ENCODE results near the gene LTBP4. TPM values are rescaled to one million over a fixed set of nuclear protein-coding genes. Genes with fewer than 3 reads are reported as not detected.
"Not testable (repeated sequence)": the region's sequence is repeated elsewhere in the genome, so short reads cannot be mapped to it uniquely, and the experiment has no call there.

The LTBP4 gene
- total RNA-seq, 1 donor from 2014 or later: 75.1 TPM

DNA sequence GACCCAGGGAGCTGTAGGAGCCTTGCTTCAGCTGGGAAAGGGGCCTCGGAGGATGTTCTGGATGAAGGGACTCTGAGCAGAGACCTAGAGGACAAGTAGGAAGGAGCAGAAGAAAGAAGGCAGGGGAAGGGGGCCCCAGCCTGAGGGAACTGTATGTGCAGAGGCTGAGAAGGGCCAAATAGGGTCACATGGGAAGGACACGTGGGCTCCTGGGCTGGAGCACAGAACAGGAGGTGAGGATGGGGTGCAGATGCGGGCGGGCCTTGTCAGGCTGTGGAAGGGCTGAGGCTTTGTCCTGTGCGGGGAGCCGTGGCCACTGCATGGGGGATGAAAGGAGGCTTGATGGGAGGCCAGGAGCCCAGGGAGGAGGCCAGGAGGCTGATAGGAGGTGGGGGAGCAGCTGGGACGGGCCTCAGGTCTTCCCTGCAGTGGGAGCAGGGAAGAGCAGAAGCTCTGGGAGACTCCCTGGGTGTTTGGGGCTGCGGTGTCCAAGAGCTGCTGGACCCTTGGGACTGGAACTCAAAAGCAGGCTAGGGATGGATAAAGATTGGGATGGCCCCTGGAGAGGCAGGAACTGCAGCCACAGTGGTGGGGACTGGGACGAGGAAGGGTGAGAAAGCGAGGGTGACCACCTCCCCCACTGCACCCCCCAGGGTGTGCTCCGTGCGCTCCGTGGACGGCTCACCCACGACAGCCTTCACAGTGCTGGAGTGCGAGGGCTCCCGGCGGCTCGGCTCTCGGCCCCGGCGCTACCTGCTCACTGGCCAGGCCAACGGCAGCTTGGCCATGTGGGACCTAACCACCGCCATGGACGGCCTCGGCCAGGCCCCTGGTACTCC is 11.4 kb upstream of the LTBP4 start:
- DNase-seq (no peak), ATAC-seq (ENCODE audit: low read depth) (no peak)
- H3K4me3 Mint-ChIP-seq: no peak overlapping the region
- ChIA-PET CTCF (no interaction called here), POLR2A (no interaction called here)
- H3K4me1 Mint-ChIP-seq: peaks cover 2% of the 10 kb centered on the region
- TF ChIP-seq, protein P1, sequence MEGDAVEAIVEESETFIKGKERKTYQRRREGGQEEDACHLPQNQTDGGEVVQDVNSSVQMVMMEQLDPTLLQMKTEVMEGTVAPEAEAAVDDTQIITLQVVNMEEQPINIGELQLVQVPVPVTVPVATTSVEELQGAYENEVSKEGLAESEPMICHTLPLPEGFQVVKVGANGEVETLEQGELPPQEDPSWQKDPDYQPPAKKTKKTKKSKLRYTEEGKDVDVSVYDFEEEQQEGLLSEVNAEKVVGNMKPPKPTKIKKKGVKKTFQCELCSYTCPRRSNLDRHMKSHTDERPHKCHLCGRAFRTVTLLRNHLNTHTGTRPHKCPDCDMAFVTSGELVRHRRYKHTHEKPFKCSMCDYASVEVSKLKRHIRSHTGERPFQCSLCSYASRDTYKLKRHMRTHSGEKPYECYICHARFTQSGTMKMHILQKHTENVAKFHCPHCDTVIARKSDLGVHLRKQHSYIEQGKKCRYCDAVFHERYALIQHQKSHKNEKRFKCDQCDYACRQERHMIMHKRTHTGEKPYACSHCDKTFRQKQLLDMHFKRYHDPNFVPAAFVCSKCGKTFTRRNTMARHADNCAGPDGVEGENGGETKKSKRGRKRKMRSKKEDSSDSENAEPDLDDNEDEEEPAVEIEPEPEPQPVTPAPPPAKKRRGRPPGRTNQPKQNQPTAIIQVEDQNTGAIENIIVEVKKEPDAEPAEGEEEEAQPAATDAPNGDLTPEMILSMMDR (IDR thresholded peaks at IDR 0.05): no peak
- no peaks in the 10 kb centered on the region for H3K9me3 Mint-ChIP-seq
- intact Hi-C loops (cut with micrococcal nuclease): no loop called here
- H3K27me3 Mint-ChIP-seq: no peaks in the 10 kb centered on the region
- H3K36me3 Mint-ChIP-seq (ENCODE audit: low read depth): peaks cover 53% of the 10 kb centered on the region
- no peak overlapping the region for H3K27ac Mint-ChIP-seq

DNA sequence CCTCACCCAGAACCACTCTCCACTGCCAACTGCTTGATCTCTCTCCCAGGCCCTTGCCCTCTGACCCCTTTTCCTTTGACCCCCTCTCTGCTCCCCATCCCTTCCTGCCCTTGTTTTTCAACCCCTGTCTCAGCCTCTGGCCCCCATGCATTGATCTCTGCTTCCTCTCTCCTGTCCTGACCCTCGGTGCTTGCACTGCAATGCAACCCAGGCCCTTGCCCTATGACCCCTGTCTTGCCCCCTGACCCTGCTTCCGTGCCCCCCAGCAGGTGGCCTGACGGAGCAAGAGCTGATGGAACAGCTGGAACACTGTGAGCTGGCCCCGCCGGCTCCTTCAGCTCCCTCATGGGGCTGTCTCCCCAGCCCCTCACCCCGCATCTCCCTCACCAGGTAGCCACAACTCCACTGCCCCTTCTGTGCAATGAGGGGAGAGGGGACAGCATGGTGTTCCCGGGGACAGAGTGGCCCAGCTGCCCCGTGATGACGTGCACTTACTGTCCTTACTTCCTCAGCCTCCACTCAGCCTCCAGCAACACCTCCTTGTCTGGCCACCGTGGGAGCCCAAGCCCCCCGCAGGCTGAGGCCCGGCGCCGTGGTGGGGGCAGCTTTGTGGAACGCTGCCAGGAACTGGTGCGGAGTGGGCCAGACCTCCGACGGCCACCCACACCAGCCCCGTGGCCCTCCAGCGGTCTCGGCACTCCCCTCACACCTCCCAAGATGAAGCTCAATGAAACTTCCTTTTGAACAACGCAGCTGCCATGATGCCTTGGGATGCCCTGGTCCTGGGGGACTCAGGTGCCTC is 10.5 kb upstream of the LTBP4 start:
- peaks cover 2% of the 10 kb centered on the region for H3K4me1 Mint-ChIP-seq

DNA sequence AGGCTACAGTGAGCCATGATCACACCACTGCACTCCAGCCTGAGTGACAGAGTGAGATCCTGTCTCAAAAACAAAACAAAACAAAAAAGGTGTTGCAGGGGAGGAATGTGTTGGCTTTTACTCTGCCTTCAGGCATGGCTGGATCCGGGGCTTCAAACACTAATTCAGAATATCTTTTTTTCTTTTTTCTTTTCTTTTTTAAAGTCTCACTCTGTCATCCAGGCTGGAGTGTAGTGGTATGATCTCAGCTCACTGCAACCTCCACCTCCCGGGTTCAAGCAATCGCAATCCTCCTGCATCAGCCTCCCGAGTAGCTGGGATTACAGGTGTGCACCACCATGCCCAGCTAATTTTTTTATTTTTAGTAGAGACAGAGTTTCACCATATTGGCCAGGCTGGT is 9.4 kb upstream of the LTBP4 start:
- intact Hi-C loops (cut with micrococcal nuclease): not testable (repeated sequence)

More for the DNA sequence above, 10.5 kb upstream of the LTBP4 start:
- CTCF ChIA-PET: no interaction called here
- H3K36me3 Mint-ChIP-seq (ENCODE audit: low read depth): peaks cover 49% of the 10 kb centered on the region
- intact Hi-C loops (cut with micrococcal nuclease): no loop called here
- no peaks in the 10 kb centered on the region for H3K9me3 Mint-ChIP-seq
- no peak for DNase-seq
- ATAC-seq (ENCODE audit: low read depth): no peak
- TF ChIP-seq, protein P1 (IDR thresholded peaks at IDR 0.05): no peak
- H3K4me3 Mint-ChIP-seq: no peak overlapping the region
- no peaks in the 10 kb centered on the region for H3K27me3 Mint-ChIP-seq
- POLR2A ChIA-PET: interaction anchor here (0.9 kb wide), 1 partner anchor 20 kb away, joined by 4 read pairs; no protein-coding TSS in a partner anchor
- no peak overlapping the region for H3K27ac Mint-ChIP-seq

DNA sequence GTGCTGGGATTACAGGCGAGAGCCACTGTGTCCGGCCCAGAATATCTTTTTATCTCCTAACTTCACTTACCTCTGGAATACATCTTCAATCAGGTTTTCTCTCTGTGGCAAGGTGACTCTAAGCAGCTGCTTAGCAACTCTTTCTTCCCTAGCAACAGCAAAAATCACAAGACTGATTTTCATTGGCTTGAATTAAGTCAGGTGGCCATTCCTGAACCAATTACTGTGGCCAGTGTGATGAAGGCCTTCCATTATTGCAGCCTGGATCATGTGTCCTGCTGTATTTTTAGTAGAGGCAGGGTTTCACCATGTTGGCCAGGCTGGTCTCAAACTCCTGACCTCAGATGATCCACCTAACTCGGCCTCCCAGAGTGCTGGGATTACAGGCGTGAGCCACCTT is 9.0 kb upstream of the LTBP4 start:
- H3K36me3 Mint-ChIP-seq (ENCODE audit: low read depth): peaks cover 35% of the 10 kb centered on the region
- no peak overlapping the region for H3K27ac Mint-ChIP-seq
- no peaks in the 10 kb centered on the region for H3K9me3 Mint-ChIP-seq
- H3K4me3 Mint-ChIP-seq: no peak overlapping the region
- peak; percentile 75 for ATAC-seq (ENCODE audit: low read depth)
- ChIA-PET CTCF (no interaction called here), POLR2A (interaction anchor here (0.5 to 0.6 kb wide), 2 partner anchors 11 to 18 kb away, joined by 4 read pairs; no protein-coding TSS in a partner anchor)
- H3K4me1 Mint-ChIP-seq: no peaks in the 10 kb centered on the region
- no peak for DNase-seq
- intact Hi-C loops (cut with micrococcal nuclease): no loop called here
- H3K27me3 Mint-ChIP-seq: peaks cover 2% of the 10 kb centered on the region
- TF ChIP-seq, protein P1 (IDR thresholded peaks at IDR 0.05): no peak

More for the DNA sequence above, 9.4 kb upstream of the LTBP4 start:
- H3K4me1 Mint-ChIP-seq; H3K9me3 Mint-ChIP-seq; H3K4me3 Mint-ChIP-seq; H3K27me3 Mint-ChIP-seq; DNase-seq; CTCF ChIA-PET; ATAC-seq (ENCODE audit: low read depth): not testable (repeated sequence)
- Mint-ChIP-seq H3K36me3 (ENCODE audit: low read depth) (peaks cover 39% of the 10 kb centered on the region), H3K27ac (peak overlapping the region; percentile 71)
- POLR2A ChIA-PET: interaction anchor here (0.6 to 0.9 kb wide), 2 partner anchors 17 to 21 kb away, joined by 4 read pairs; no protein-coding TSS in a partner anchor

GRCh38 chr19:40594255-40594654 is 6.9 kb upstream of the LTBP4 start:
- ATAC-seq (ENCODE audit: low read depth) (no peak), DNase-seq (no peak)
- intact Hi-C loops (cut with micrococcal nuclease): no loop called here
- POLR2A ChIA-PET: interaction anchor here (0.7 to 1.0 kb wide), 2 partner anchors 9 to 1914 kb away, joined by 3 to 12 read pairs; no protein-coding TSS in a partner anchor
- peaks cover 20% of the 10 kb centered on the region for H3K36me3 Mint-ChIP-seq (ENCODE audit: low read depth)
- no peak overlapping the region for H3K4me3 Mint-ChIP-seq
- TF ChIP-seq, protein P1 (IDR thresholded peaks at IDR 0.05): no peak
- H3K27me3 Mint-ChIP-seq: peaks cover 16% of the 10 kb centered on the region
- no peak overlapping the region for H3K27ac Mint-ChIP-seq
- no peaks in the 10 kb centered on the region for H3K9me3 Mint-ChIP-seq
- peaks cover 17% of the 10 kb centered on the region for H3K4me1 Mint-ChIP-seq
- CTCF ChIA-PET: no interaction called here

Measured in activated B cell treated with CpG ODN at 0.5 μM for 24 hours (primary cell).